GM21526 (cell line): Measurements from ENCODE around the gene CNTN5.
"Not testable (repeated sequence)": the region's sequence is repeated elsewhere in the genome, so short reads cannot be mapped to it uniquely, and the experiment has no call there.

Source experiments
- ATAC-seq: cut with Tn5 transposase; IDR thresholded peaks from one replicate; pipeline ENCODE4 v1.9.1; 2021; ENCODE audit warnings: moderate library complexity; ENCODE audit not compliant: unreplicated experiment, low FRiP score

CNTN5 gene

GRCh38 chr11:99268886-99269285, 248.1 kb downstream of the CNTN5 start:
- ATAC-seq = no peak

GRCh38 chr11:99271527-99271926, 250.8 kb downstream of the CNTN5 start:
- no peak for ATAC-seq

GRCh38 chr11:99275521-99275920, 254.8 kb downstream of the CNTN5 start:
- no peak for ATAC-seq

GRCh38 chr11:99277281-99277680, 256.5 kb downstream of the CNTN5 start:
- ATAC-seq = no peak

GRCh38 chr11:99279266-99279665, 258.5 kb downstream of the CNTN5 start:
- no peak for ATAC-seq

- ATAC-seq = no peak
Measured at GRCh38 chr11:99281331-99281730, 260.6 kb downstream of the CNTN5 start.

- ATAC-seq = not testable (repeated sequence)
Measured at GRCh38 chr11:99297925-99298324, 277.2 kb downstream of the CNTN5 start.

GRCh38 chr11:99307510-99308088, 286.9 kb downstream of the CNTN5 start:
- ATAC-seq = no peak

GRCh38 chr11:99311870-99312269, 291.1 kb downstream of the CNTN5 start:
- ATAC-seq = no peak

GRCh38 chr11:99316776-99317520, 296.2 kb downstream of the CNTN5 start:
- no peak for ATAC-seq

- no peak for ATAC-seq
Measured at GRCh38 chr11:99320769-99321290, 300.1 kb downstream of the CNTN5 start.

- no peak for ATAC-seq
Measured at GRCh38 chr11:99325847-99326246, 305.1 kb downstream of the CNTN5 start.

- no peak for ATAC-seq
Measured at GRCh38 chr11:99327066-99327465, 306.3 kb downstream of the CNTN5 start.

GRCh38 chr11:99327527-99327926, 306.8 kb downstream of the CNTN5 start:
- no peak for ATAC-seq

- no peak for ATAC-seq
Measured at GRCh38 chr11:99333621-99334020, 312.9 kb downstream of the CNTN5 start.

GRCh38 chr11:99343117-99343516, 322.4 kb downstream of the CNTN5 start:
- ATAC-seq = no peak

- ATAC-seq = no peak
Measured at GRCh38 chr11:99349151-99349673, 328.5 kb downstream of the CNTN5 start.

- ATAC-seq = no peak
Measured at GRCh38 chr11:99351624-99352023, 330.9 kb downstream of the CNTN5 start.

- ATAC-seq = no peak
Measured at GRCh38 chr11:99352642-99353041, 331.9 kb downstream of the CNTN5 start.

GRCh38 chr11:99366546-99366945, 345.8 kb downstream of the CNTN5 start:
- ATAC-seq = no peak

- ATAC-seq = no peak
Measured at GRCh38 chr11:99368583-99368982, 347.8 kb downstream of the CNTN5 start.
